NCI-H2107 (cell line): Measurements from ENCODE around the gene TNKS1BP1.
"Not testable (repeated sequence)": the region's sequence is repeated elsewhere in the genome, so short reads cannot be mapped to it uniquely, and the experiment has no call there.

ENCODE experiments used
- DNase-seq: peaks from one replicate; lab custom pipeline; 2025; lab: John Stamatoyannopoulos, UW

The TNKS1BP1 gene

DNA sequence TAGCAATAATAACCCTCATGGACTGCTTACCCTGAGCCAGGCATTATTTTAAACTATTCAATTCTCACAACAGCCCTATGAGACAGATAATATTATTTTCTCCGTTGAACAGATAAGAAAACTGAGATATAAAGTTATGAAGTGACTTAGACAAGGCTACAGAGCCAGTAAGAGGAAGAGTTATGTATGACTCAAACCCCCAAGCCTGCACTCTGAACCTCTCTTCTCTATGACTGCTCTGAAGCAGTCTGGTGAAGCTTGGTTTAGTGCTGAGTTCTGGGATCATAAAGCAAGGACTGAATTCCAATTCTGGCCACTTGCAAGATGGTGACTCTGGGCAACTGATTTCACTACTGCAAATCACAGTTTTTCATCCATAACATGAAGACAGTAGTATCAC, 34.5 kb downstream of the TNKS1BP1 start:
- DNase-seq: no peak

DNA sequence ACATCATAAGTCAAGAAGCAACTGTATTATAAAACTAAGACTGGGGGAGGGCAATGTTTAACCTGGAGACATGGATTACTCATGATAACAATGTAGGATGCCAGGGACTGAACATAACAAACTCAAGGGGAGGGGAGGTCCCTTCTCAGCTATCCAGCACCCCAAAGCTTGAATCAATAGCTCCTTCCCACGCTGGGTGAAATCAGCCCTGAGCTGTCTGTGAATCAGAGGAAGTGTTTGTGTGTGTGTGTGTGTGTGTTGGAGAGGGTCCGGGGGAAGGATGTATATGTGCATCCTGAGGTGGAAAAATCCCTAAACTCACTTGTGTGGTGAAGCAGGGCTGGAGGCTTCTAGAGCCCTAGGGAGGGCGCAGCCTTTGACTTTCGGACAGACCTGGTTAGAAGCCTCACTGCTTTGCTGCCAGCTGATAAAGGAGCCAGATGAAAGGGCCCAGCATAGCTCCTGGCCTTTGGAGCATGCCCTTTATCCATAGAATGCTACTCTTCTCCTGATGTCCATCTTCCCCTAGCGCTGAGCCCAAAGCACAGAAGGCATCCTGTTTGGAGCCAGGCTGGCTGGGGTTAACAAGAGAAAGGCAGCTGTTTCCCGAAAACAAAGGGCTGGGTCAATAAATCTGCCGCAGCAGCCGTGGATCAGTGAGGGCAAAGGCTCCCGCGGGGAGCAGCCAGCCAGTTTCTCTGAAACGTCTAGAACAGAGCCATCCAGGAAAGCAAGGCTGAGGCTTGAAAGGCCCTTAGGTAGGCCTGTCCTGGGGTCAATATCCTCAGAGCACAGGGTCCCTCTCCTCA, 35.8 kb downstream of the TNKS1BP1 start:
- DNase-seq: peak; percentile 14

DNA sequence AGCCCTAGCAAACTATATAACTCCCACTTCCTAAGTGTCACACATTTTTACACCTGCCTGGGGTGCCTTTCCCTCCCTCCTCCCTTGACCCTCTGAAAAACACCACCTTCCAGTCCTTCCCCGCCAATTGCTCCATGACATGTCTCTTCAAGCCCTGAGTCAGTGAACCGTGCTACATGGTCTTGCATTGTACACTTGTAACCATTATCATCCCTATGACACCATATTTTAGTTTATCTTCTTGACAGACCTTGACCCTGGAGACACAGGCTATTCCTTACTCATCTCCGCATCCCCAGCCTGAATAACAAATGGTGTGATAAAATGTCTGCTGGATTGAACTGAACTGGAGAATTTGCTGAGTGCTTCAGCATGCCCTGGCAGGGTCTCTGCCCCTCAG, 36.9 kb downstream of the TNKS1BP1 start:
- DNase-seq: no peak

DNA sequence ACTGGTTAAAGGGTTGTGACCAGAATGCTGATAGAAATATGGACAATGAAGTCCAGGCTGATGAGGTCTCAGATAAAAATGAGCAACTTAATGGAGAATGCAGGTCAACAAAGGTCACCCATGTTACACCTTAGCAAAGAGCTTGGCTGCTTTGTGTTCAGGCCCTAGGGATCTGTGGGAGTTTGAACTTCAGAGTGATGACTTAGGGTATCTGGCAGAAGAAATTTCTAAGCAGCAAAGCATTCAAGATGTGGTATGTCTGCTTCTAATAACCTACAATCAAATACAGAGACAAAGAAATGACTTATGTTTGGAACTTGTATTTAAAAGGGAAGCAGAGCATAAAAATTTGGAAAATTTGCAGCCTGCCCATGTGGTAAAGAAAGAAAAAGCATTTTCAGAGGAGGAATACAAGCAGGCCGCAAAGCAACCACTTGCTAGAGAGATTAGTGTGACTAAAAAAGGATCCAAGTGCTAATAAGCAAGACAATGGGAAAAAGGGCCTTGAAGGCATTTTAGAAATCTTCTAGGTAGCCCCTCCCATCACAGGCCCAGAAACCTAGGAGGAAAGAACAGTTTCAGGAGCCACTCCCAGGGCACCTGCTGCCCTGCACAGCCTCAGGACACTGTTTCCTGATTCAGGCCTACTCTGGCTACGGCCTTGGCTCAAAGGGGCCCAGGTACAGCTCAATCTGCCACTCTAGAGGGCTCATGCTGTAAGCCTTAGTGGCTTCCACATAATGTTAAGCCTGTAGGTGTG, 41.3 kb downstream of the TNKS1BP1 start:
- DNase-seq: no peak

DNA sequence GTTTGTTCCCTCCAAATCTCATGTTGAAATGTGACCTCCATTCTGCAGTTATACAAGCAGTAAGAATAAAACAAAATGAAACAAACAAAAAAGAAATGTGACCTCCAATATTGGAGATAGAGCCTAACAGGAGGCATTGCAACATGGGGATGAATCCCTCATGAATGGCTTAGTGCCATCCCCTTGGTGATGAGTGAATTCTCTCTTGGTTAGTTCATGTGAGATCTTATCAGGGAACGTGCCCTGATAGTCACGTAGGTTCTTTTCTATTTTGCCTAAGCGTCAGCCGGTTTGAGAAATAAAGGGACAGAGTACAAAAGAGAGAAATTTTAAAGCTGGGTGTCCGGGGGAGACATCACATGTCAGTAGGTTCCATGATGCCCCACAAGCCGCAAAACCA, 43.2 kb downstream of the TNKS1BP1 start:
- not testable (repeated sequence) for DNase-seq

DNA sequence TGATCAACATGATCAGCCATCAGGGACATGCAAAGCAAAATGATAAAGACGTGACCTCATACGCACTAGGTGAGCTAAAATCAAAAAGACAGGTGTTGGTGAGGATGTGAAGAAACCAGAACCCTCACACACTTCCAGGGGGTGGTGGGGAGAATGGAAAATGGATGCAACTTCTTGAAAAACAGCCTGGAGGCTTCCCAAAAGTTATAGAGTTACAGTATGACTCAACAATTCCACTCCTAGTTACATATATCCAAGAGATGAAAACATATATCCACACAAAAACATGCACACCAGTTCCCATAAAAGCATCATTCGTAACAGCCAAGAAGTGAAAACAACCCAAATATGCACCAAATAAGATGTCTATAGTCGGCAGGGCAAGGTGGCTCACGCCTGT, 45.6 kb downstream of the TNKS1BP1 start:
- DNase-seq: no peak

DNA sequence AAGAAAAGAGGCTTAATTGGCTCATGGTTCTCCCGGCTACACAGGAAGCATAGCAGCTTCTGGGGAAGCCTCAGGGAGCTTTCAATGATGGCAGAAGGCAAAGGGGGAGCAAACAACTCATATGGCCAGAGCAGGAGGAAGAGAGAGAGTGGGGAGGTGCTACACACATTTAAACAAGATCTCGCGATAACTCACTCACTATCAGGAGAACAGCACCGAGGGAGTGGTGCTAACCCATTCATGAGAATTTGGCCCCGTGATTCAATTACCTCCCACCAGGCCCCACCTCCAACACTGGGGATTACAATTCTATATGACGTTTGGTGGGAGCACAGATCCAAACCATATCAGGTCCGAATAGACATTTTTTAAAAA, 46.0 kb downstream of the TNKS1BP1 start:
- no peak for DNase-seq

DNA sequence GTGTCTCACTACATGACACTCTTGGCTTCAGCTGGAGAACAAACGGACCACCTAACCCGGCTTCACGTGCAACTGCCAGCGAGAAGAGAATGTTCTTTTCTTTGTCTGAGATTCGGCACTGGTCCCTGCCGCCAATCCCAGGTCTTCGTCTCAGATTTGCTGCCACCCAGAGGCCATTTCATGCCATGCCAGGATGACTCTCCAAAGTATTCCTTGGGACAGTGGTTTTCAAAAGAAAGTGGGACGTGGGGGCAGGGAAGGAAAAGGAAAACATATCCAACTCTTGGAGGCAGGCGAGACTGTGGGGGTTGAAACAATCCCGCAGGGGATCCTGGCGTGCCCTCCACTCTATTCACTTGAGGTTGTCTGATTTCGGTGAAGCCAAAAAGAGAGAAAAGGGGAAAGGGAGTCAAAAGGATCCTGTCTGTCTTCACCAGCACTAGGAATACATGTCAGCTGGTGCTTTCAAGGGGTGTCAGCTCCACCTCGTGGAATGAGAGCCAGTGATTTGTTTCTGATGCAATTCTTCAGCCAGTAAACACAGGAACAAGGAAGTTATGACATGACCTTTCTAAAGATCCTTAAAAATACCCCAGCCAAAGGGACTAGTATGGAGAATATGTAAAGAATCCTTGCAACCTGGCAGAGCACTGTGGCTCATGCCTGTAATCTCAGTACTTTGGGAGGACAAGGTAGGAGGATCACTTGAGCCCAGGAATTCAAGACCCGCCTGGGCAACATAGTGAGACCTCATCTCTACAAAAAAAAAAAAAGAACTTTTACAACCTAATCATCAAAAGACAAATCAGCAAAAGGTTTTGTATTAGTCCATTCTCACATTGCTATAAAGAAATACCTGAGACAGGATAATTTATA, 46.7 kb downstream of the TNKS1BP1 start:
- peak; percentile 16 for DNase-seq

DNA sequence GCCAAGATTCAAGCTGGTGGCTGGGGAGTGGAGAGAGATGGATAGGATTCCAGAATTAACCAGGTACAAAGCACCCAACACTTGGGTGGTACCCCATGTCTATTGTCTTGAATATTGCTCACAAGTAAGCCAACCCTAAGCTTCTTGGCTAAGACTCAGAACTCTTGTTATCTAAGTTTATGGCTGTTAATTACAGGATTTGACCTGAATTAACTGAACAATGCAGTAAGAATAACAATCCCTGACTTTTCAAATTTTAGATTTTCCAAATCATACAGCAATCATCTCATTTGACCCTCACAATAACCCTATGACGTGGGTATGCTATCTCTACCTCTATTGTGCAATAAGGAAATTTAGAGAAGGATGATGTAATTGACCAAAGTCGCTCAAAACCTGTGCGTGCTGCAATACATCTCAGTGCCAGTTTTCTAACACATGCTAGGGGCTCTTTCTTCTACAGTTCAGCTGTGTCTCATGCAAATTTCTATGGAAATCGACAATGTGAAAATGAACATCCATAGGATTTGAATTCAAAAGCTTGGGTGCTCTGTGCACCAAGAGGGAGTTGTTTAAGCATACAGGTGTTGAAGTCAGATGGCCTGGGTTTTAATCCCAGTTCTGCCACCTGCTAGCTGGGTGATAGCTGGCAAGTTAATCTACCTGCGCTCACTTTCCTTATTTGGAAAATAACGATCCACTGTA, 47.6 kb downstream of the TNKS1BP1 start:
- no peak for DNase-seq

DNA sequence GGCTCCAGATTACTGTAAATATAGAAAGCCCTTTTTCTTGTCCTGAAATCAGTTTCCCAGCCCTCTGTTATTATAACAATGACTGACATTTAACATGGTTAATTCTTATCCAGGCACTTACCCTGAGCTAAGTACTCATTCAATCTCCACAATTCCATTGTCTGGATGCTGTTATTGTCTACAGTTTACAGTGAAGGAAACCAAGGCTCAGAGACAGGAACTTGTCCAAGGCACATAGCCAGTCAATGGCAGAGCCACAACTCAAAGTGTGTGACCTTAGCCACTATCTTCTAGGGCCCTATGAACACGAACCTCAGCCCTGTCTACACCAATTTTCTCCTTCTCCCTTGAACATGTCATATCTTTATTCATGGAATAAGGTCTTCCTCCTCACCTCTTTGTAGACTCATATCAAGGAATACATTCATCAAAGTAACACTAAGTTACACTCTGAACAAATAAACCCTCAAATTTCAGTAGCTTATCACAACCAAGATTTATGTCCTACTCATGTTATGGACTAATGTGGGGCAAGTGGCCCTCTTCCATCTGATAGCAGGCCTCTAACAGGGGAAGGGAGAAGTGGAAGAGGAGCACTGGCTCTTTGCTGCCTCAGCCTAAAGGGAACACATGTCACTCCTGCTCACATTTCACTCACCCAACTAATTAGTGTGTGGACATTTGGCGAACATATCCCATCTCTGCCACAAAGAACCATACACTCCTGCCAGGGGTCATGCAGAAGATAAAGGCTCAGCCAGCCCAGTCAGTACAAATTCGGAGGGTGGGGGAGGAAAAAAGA, 48.4 kb downstream of the TNKS1BP1 start:
- no peak for DNase-seq

DNA sequence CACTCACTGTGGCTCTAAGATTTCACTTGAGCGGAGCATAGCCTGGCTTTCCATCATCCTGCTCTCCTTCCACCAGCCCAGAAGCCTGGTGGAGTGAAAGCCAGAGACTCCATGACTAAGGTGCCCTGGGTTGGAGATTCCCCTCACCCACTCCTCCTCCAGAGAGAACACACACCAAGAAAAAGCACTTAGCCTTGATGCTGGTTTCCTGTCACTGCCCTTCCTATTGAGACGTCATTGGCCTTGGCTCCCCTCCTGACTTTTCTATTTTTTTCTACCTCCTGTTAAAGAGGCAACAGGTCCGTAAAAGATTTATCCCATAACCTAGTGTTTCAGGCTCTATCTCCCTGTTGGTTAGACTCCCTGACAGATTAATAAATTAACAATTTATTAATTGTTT, 49.2 kb downstream of the TNKS1BP1 start:
- no peak for DNase-seq

DNA sequence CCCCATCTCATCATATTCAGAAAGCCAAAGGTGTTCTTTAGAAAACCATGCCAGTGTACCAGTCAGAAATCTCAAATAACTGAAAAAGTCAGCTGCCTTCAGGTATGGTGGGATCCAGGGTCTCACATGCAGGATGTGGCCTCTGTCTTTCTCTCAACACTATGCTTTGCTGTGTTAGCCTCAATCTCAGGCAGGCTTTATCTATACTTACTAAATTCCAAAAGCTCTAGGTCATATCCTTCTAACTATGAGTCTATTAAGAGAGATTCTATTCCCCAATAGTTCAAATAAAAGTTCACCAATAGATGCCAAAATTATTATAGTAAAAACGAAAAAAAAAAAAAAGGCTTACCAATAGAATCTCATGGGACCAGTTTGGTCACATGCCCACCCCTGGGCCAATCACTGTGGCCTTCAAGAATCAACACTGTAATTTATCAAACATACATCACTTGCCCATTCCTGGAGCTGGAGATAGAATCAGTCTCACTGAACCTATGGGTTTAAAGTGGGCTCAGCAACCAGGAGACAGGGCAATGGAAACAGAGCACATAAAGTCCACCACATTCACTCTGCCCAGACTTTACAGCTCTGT, 49.8 kb downstream of the TNKS1BP1 start:
- no peak for DNase-seq

DNA sequence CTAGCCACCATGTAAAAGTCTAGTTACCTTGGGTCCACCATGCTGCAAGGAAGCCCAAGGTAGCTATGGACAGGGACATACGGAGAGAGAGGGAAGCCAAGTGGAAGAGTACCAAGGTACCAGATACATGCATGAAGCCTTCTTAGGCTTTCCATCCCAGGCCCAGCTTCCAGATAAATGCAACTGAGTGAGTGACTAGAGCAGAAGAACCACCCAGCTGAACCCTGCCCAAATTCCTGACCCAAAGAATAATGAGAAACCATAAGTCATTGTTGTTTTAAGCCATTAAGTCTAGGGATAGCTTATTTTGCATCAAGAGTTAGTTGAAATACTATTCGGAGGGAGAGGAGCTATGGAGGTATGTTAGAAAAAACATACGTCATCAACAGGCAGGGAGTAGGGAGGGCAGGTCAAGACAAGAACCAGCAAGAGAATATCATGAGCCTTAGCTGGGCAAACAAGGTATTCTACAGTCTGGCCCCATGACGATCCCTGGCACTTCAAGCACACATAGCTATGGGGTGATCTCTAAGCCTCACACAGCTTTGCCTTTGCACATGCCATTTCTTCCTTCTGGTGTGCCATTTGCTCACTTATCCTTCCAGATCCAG, 51.2 kb downstream of the TNKS1BP1 start:
- DNase-seq: no peak

DNA sequence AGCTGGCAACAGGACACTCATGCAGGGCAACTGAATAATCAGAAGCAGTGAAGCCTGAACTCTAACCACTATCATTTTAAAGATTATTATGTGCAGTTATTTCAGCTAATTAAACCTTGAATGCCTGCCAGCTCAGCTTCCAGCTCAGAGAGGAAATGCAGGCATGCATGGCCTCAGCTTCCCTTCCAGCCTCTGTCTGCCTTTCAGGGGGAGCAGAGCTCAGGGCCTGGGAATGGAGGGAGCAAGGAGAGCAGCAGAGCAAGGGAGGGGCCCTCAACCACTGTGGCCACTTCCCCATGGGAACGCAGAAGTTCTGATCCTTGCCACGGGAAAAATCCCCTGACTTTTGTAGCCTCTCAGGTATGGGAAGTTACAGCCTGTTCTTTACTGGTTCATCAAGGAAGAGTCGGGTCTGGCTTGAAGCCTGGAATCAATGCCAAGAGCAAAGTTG, 55.2 kb downstream of the TNKS1BP1 start:
- DNase-seq: no peak

DNA sequence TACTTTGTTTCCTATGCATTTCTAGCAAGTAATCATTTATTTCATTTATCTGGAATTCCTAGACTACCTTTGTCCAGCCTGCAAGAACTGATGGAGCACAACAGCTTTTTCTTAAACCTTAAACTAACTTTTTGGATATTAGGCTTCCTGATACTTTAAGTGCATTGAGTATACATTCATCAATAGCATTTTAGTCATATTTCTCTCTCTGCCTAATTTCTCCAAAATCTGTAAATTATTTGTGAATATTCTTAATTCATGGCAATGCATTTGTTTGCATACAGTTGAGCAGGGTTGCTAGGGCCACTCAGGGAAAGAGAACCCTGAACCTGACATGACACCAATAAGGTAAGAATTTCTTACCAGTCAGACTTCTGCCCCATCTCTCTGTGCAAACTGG, 58.6 kb downstream of the TNKS1BP1 start:
- no peak for DNase-seq

DNA sequence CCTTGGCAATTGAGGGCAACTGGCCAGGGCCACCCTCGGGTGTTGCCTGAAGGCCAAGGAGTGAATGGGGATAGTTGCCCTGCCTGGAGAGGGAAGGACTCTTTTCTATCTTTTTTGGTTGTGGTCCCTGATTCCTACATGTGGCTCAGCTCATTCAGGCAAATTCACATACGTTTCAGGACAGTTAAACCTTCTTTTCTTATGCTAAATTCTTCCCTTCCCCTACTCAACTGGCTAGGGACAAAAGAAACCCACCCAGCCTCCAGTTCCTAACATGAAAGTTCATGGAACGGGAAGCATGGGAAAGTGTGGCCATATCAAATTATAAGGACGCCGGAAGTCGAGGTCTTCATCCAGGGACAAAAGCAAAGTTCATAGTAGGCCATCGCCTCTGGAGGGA, 61.4 kb downstream of the TNKS1BP1 start:
- DNase-seq: no peak

DNA sequence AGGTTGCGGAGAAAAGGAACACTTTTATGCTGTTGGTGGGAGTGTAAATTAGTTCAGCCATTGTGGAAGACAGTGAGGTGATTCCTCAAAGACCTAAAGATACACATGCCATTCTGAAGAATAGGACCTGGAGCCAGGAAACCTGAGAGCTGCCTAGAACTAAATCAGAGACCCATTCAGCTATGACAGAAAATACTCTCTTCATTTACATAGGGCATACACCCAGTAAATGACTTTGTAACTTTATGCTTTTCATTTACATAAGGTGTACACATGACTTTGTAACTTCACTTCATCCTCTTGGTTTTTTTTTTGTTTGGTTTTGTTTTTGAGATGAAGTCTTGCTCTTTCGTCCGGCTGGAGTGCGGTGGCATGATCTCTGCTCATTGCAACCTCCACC, 62.6 kb downstream of the TNKS1BP1 start:
- no peak for DNase-seq

DNA sequence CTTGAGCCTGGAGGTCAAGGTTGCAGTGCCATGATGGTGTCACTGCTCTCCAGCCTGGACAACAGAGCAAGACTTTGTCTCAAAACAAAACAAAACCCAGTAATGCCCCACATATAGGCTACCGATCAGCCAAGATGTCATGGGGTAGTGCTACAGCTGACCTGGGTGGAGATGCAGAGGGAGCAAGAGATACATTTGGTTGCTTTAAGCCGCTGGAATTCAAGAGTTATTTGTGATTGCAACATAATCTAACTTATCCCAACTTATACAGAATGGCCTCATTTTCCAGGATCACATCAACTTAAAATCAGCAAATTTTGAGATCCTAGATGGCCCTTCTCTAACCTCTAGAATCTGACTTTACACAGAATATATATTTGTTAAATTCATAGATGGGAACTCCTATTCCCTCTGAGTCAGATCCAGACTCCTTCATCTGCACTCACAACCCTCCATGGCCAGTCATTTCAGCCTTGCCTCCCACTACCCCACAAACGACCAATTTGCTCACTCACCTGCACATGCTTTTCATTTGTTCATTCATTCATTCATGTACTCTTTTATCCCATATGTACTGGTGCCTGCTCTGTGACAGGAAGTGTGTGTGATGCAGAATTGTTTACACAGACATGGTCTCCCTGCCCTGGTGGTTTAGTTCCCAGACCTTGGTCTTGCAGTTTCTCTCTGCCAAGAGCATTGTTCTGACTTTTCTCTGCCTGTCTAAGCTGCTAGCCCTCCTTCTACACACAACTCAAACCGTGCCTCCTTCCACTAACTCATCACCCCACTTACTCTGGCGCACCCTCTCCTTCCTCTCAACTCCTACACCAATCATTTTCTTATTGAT, 63.6 kb downstream of the TNKS1BP1 start:
- no peak for DNase-seq

DNA sequence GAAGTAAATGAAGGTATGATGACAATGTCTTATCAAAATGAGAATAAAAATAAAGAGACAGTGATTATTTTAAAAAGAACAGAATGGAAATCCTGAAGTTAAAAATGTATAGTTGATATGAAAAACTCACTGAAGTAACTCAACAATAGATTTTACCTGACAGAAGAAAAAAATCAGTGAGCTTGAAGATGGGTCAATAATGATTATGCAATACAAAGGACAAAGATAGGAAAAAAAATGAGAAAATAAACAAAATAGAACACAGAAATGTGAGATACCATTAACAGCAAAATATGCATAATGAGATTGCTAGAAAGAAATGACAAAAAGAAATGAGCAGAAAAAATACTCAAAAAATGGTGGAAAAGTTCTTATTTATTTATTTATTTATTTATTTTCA, 68.6 kb downstream of the TNKS1BP1 start:
- DNase-seq: no peak
